ENCODE measurements around the gene UBE2H. TPM values are rescaled to one million over a fixed set of nuclear protein-coding genes. Genes with fewer than 3 reads are reported as not detected.

The UBE2H gene
- total RNA-seq, 4 donors from 2014 or later, result 49.5 to 90.9 (median 57.1) TPM

DNA sequence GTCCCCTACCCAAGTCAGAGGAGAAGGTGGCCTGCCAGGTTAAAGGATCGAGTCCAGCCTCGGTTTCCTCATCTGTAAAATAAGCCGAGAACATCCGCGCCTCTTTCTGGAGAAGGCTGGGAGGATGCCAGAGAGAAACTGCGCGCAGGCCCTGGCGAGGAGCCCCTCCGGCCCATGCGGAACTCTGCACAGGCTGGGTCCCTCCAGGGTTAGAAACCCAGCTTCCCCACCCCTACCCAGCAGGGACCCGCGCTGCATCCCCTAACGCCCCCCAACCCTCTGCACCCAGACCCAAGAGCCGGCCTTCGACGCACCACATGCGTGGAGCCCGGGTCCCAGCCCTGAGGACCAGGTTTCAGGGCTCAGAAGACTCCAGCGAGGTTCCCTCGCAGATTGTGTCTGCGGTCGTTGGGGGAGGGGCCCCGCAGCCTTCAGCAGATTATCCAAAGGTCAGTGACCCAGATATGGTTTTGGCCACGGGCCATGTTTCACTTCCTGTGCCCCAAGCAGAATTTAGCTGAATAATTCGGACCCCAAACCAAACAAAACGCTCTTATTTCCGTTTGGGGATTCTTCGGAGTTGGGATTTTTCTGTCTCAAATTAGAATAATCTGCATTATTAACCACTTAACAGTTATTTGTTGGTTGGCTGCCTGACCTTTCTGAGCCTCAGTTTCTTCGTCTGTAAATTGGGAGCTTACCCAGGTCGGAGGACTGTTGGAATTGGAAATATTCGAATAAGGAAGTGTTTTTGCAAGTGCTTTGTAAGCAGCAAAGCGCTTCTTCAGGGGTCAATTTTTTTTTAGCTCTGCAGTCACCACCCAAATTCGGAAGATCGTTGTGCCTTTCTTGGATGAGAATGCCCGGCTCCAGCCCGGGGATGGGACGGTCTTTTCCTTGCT lies 167.7 kb downstream of the UBE2H start:
- H3K9me3 ChIP-seq, result no peaks in the 10 kb centered on the region
- 4% methylated on average over 31 of the region's 37 CpGs for WGBS
- no peaks in the 10 kb centered on the region for H3K36me3 ChIP-seq
- peak in 1 of 2 donors; percentile 60 for DNase-seq (ENCODE audit: low spot score in 2 of 2)
- H3K4me1 ChIP-seq, result peaks cover 59% of the 10 kb centered on the region
- peaks cover 94% of the 10 kb centered on the region for H3K27me3 ChIP-seq
- H3K4me3 ChIP-seq, result peak overlapping the region; percentile 12
- no peak overlapping the region for H3K27ac ChIP-seq
- TF ChIP-seq, protein P1, sequence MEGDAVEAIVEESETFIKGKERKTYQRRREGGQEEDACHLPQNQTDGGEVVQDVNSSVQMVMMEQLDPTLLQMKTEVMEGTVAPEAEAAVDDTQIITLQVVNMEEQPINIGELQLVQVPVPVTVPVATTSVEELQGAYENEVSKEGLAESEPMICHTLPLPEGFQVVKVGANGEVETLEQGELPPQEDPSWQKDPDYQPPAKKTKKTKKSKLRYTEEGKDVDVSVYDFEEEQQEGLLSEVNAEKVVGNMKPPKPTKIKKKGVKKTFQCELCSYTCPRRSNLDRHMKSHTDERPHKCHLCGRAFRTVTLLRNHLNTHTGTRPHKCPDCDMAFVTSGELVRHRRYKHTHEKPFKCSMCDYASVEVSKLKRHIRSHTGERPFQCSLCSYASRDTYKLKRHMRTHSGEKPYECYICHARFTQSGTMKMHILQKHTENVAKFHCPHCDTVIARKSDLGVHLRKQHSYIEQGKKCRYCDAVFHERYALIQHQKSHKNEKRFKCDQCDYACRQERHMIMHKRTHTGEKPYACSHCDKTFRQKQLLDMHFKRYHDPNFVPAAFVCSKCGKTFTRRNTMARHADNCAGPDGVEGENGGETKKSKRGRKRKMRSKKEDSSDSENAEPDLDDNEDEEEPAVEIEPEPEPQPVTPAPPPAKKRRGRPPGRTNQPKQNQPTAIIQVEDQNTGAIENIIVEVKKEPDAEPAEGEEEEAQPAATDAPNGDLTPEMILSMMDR (IDR thresholded peaks at IDR 0.05), result no peak
- TF ChIP-seq POLR2A (IDR thresholded peaks at IDR 0.05) (no peak), POLR2AphosphoS5 (IDR thresholded peaks at IDR 0.05) (no peak)

DNA sequence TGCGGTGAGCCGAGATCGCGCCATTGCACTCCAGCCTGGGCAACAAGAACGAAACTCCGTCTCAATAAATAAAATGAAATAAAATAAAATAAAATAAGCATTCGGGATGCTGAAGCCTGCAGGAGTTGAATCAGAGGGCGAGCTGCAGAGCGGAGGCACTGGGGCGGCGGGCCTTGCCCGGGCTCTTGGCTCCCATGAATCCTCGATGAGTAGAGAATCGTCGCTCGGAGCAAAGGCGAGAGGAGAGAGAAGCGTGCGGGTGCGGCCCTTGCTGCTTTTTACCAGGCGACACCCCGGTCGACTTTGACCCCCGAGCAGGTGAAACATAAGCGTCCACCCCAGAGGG lies 168.3 kb downstream of the UBE2H start:
- WGBS, result 25% methylated on average over 14 of the region's 25 CpGs
- H3K27me3 ChIP-seq, result peaks cover 94% of the 10 kb centered on the region
- peaks cover 65% of the 10 kb centered on the region for H3K4me1 ChIP-seq
- H3K9me3 ChIP-seq, result no peaks in the 10 kb centered on the region
- no peaks in the 10 kb centered on the region for H3K36me3 ChIP-seq
- TF ChIP-seq POLR2A (IDR thresholded peaks at IDR 0.05) (no peak), POLR2AphosphoS5 (IDR thresholded peaks at IDR 0.05) (no peak), EP300 (IDR thresholded peaks at IDR 0.05) (no peak)
- TF ChIP-seq, protein P1 (IDR thresholded peaks at IDR 0.05), result no peak
- DNase-seq (ENCODE audit: low spot score in 2 of 2), result no peak
- no peak overlapping the region for H3K4me3 ChIP-seq
- no peak overlapping the region for H3K27ac ChIP-seq

DNA sequence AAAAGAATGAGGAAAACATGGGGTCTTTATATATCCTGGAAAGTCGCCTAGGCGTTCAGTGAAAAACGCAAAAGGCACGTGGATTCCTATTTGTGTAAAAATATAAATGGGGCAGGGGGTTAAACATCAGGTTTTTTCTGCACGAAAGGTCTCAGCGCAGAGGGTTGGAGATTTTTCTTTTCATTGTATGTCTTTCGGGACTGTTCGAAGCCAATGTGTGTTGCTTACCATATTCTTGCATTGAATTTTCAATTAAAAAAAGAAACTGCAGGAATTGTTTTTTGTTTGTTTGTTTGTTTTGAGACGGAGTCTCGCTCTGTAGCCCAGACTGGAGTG lies 169.2 kb downstream of the UBE2H start:
- no peak for DNase-seq (ENCODE audit: low spot score in 2 of 2)
- Histone ChIP-seq H3K27ac (no peak overlapping the region), H3K4me3 (no peak overlapping the region), H3K27me3 (peaks cover 95% of the 10 kb centered on the region), H3K4me1 (peaks cover 74% of the 10 kb centered on the region), H3K9me3 (no peaks in the 10 kb centered on the region), H3K36me3 (no peaks in the 10 kb centered on the region)
- TF ChIP-seq EP300 (IDR thresholded peaks at IDR 0.05) (no peak), POLR2A (IDR thresholded peaks at IDR 0.05) (no peak), POLR2AphosphoS5 (IDR thresholded peaks at IDR 0.05) (no peak)
- TF ChIP-seq, protein P1 (IDR thresholded peaks at IDR 0.05), result no peak
- 23% methylated on average over 10 of the region's 10 CpGs for WGBS

DNA sequence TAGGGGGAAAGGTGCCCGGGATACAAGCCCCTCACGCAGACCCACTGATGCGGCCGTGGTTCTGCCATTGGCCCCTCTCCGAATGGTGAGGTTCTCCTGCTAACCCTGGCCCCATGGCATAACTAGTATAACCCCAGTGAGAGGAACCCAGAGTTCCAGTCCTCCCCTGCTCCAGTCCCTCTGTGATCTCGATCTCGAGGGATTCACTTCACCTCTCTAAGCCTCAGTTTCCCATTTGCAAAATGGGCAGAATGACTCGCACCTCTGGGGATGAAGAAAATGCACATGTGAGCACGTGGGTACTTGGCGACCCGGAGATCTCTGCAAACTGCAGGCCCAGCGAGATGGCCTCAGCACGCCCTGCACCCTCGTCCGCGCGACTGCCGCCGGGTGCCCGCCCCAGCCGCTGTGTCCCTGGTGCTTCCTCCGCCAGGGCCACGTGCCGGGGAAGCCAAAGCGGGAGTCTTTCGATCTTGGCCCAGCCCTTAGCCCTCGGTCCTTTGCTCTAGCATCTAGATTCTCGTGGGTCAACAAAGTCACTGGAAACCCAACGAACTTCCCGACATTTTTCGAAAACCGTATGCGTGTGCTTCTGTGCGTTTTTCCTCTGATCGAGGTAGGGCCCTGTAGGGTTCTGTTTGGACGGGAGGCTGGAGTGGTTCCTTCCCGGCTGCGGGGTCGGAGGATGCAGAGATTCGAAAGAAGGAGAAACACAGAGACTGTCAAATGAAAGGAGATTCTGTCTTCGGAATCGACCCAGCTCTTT lies 169.8 kb downstream of the UBE2H start:
- 9% methylated on average over 26 of the region's 42 CpGs for WGBS
- TF ChIP-seq, protein P1 (IDR thresholded peaks at IDR 0.05), result no peak
- TF ChIP-seq POLR2AphosphoS5 (IDR thresholded peaks at IDR 0.05), result no peak
- TF ChIP-seq EP300 (IDR thresholded peaks at IDR 0.05), result no peak
- TF ChIP-seq POLR2A (IDR thresholded peaks at IDR 0.05), result no peak
- H3K4me1 ChIP-seq, result peaks cover 76% of the 10 kb centered on the region

More for the DNA sequence above, 169.8 kb downstream of the UBE2H start:
- DNase-seq (ENCODE audit: low spot score in 2 of 2), result peak in 1 of 2 donors; percentile 50
- no peaks in the 10 kb centered on the region for H3K9me3 ChIP-seq
- no peak overlapping the region for H3K4me3 ChIP-seq
- H3K27me3 ChIP-seq, result peaks cover 99% of the 10 kb centered on the region
- no peak overlapping the region for H3K27ac ChIP-seq
- H3K36me3 ChIP-seq, result no peaks in the 10 kb centered on the region
